Vagina (tissue), 2 donors: Measurements from ENCODE around the gene NLGN4X.

ENCODE experiments used
- CTCF ChIP-seq, 3 experiments: fragments of 450-650 bp in 2 of 3; fragments of 200-600 bp in 1 of 3; sonication (generic) in 1 of 3; IDR thresholded peaks; one replicate each; pipeline ENCODE4 v1.5.1; 2017 to 2019; ENCODE audit warnings: antibody characterized with exemption in 3 of 3, mild to moderate bottlenecking in 2 of 3, moderate library complexity in 2 of 3
- POLR2A ChIP-seq, 2 donors: fragments of 450-650 bp; IDR thresholded peaks; one replicate each; pipeline ENCODE4 v1.6.1; 2017; ENCODE audit warnings: antibody characterized with exemption in 2 of 2, mild to moderate bottlenecking in 2 of 2, moderate library complexity in 2 of 2
- POLR2AphosphoS5 ChIP-seq, 2 donors: sonication (generic); formaldehyde crosslinking; IDR thresholded peaks; one replicate each; pipeline ENCODE4 v1.9.0; 2017; ENCODE audit warnings: antibody characterized with exemption in 2 of 2, mild to moderate bottlenecking in 2 of 2, low read depth in 1 of 2; ENCODE audit not compliant: insufficient read depth in 1 of 2

GRCh38 chrX:6175914-6176313, 52.8 kb downstream of the NLGN4X start:
- no peak for TF ChIP-seq CTCF (IDR thresholded peaks at IDR 0.05)
- no peak for TF ChIP-seq POLR2A (IDR thresholded peaks at IDR 0.05)
- no peak for TF ChIP-seq POLR2AphosphoS5 (IDR thresholded peaks at IDR 0.05; ENCODE audit: insufficient read depth in 1 of 2, low read depth in 1 of 2)
